VCaP (cell line): Measurements from ENCODE around the gene TIFAB.

ENCODE experiments used
- H3K27ac ChIP-seq: fragments of 450-650 bp; 2 replicates; pipeline ENCODE4 v1.5.1; 2017
- CTCF ChIP-seq: fragments of 450-650 bp; conservative IDR thresholded peaks from 2 replicates; pipeline ENCODE4 v1.5.1; 2017; ENCODE audit warnings: mild to moderate bottlenecking, moderate library complexity

Gene TIFAB

GRCh38 chr5:135439231-135440205 is 12.6 kb downstream of the TIFAB start:
- TF ChIP-seq CTCF: no peak

GRCh38 chr5:135438636-135439221 is 13.4 kb downstream of the TIFAB start:
- H3K27ac ChIP-seq: no peak overlapping the region
- no peak for TF ChIP-seq CTCF

More at GRCh38 chr5:135439231-135440205, 12.6 kb downstream of the TIFAB start:
- H3K27ac ChIP-seq: no peak overlapping the region

- 0 out of 2 replicates have a peak, but pooled peaks have one; percentile 9 for TF ChIP-seq CTCF
- no peak overlapping the region for H3K27ac ChIP-seq
Observed at GRCh38 chr5:135437796-135438560, 14.2 kb downstream of the TIFAB start.

GRCh38 chr5:135437422-135437795 is 14.7 kb downstream of the TIFAB start:
- H3K27ac ChIP-seq: no peak overlapping the region
- no peak for TF ChIP-seq CTCF

GRCh38 chr5:135436951-135437418 is 15.2 kb downstream of the TIFAB start:
- no peak for TF ChIP-seq CTCF
- H3K27ac ChIP-seq: no peak overlapping the region

- H3K27ac ChIP-seq: no peak overlapping the region
Observed at GRCh38 chr5:135435467-135436330, 16.5 kb downstream of the TIFAB start.

More at GRCh38 chr5:135435467-135436330, 16.5 kb downstream of the TIFAB start:
- no peak for TF ChIP-seq CTCF
